NB4 (cell line): ENCODE results near the gene PILRA.

ENCODE experiments used
- POLR2A ChIP-seq: IDR thresholded peaks from 2 replicates; pipeline ENCODE4 v1.6.1; 2011; ENCODE audit warnings: mild to moderate bottlenecking; ENCODE audit not compliant: insufficient read length; ENCODE audit errors: extremely low read depth
- TF ChIP-seq, protein P1 (sequence below): IDR thresholded peaks from one replicate; pipeline ENCODE4 v1.5.1; 2012; ENCODE audit warnings: low read depth, low read length

GRCh38 chr7:100413889-100414288, 40.6 kb downstream of the PILRA start:
- TF ChIP-seq, protein P1, sequence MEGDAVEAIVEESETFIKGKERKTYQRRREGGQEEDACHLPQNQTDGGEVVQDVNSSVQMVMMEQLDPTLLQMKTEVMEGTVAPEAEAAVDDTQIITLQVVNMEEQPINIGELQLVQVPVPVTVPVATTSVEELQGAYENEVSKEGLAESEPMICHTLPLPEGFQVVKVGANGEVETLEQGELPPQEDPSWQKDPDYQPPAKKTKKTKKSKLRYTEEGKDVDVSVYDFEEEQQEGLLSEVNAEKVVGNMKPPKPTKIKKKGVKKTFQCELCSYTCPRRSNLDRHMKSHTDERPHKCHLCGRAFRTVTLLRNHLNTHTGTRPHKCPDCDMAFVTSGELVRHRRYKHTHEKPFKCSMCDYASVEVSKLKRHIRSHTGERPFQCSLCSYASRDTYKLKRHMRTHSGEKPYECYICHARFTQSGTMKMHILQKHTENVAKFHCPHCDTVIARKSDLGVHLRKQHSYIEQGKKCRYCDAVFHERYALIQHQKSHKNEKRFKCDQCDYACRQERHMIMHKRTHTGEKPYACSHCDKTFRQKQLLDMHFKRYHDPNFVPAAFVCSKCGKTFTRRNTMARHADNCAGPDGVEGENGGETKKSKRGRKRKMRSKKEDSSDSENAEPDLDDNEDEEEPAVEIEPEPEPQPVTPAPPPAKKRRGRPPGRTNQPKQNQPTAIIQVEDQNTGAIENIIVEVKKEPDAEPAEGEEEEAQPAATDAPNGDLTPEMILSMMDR: no peak
- TF ChIP-seq POLR2A: no peak
